Prostate gland (tissue), 2 donors: ENCODE measurements around the gene SNCB.

Source experiments
- CTCF ChIP-seq, 4 experiments: fragments of 200-600 bp in 2 of 4; fragments of 450-650 bp in 2 of 4; sonication (generic) in 2 of 4; IDR thresholded peaks; 1 replicate in 3 of 4; 2 replicates in 1 of 4; pipeline ENCODE4 v1.5.1; 2016 to 2019; ENCODE audit warnings: antibody characterized with exemption in 4 of 4, mild to moderate bottlenecking in 2 of 4, moderate library complexity in 2 of 4
- POLR2A ChIP-seq: fragments of 450-650 bp; IDR thresholded peaks from one replicate; pipeline ENCODE4 v1.6.1; 2016; ENCODE audit warnings: antibody characterized with exemption, mild to moderate bottlenecking
- POLR2AphosphoS5 ChIP-seq: sonication (generic); formaldehyde crosslinking; IDR thresholded peaks from one replicate; pipeline ENCODE4 v1.6.1; 2017; ENCODE audit warnings: antibody characterized with exemption

GRCh38 chr5:176679365-176680225, 49.3 kb upstream of the SNCB start:
- no peak for TF ChIP-seq CTCF (IDR thresholded peaks at IDR 0.05)
- TF ChIP-seq POLR2AphosphoS5, result no peak
- TF ChIP-seq POLR2A, result no peak
